ENCODE measurements around the gene DDX19B. TPM values are rescaled to one million over a fixed set of nuclear protein-coding genes. Genes with fewer than 3 reads are reported as not detected.
"Not testable (repeated sequence)": the region's sequence is repeated elsewhere in the genome, so short reads cannot be mapped to it uniquely, and the experiment has no call there.

DDX19B gene
- total RNA-seq, 1 experiment from 2014 or later = 36.3 TPM

- DNase-seq (ENCODE audit: low read depth) = not testable (repeated sequence)
These were observed 11.5 kb upstream of the DDX19B start for GRCh38 chr16:70287304-70287971.

DNA sequence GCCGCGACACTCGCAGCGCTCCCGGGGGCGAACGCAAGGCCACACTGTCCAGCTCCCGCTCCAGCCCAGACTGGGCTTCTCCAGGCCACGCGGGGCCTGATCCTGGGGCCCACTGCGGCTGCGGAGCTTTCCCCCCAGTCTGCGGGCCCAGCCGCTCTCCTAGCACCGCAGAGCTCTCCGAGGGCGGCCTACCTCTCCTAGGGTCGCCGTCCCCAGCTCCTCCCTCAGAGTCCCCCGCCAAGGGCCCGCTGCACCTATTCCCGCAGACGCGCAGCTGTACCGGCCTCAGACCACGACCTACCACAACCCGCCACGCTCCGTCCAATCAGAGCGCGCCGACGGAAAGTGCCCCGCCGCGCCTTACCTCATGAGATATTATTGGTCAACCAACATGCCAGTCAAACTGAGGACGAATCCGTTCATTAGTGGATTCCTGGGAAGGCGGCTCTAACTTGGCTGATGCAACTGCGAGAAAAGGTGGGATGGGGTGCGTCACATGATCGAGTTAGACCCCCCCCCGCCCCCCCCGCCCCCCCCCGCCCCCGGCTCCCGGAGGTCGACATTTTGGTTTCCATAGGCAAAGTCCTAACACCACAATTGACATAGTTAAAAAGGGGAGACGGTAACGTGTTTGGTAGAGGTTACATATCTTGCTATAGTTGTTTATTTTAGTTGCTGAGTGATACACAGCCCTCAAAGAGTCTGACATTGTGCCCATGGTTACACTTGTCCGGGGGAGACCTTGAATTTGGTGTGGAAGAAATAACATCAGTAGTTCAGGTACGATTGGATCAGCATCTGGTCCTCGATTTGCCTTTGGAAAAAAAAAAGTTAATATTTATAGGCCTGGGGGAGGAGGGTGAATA is 9.5 kb upstream of the DDX19B start, which contains the start of gene AARS1:
Gene AARS1 (minus strand): TSS at position 278 of the 866 bp plus-strand sequence. CDS start 6,743 bp downstream, outside the sequence.
- peak; percentile 99 for DNase-seq (ENCODE audit: low read depth)

DNA sequence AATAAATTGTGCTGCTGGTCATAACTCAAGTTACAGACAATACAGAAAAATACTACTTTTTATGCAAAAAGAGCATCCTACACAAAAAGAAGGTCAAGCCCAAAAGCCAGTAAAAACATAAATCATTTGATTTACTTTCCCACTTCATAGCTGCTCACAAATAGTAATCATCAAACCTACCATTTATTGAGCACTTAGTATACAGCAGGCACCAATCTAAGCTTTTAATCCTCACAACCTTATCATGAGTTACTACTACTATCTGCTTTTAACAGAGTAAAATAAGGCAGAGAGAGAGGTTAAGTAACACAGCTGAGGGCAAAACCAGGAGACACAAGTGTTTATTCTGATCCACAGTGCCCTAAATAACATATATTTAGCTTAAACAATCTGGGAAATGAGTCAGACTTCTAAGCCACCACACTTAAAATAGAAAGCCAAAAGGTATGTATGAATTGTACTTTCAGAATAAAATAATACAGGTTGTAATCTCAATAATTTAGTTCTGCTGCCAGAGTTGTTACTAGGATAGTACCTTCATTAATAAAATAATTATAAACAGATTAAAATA is 8.0 kb upstream of the DDX19B start:
- DNase-seq (ENCODE audit: low read depth) = no peak

DNA sequence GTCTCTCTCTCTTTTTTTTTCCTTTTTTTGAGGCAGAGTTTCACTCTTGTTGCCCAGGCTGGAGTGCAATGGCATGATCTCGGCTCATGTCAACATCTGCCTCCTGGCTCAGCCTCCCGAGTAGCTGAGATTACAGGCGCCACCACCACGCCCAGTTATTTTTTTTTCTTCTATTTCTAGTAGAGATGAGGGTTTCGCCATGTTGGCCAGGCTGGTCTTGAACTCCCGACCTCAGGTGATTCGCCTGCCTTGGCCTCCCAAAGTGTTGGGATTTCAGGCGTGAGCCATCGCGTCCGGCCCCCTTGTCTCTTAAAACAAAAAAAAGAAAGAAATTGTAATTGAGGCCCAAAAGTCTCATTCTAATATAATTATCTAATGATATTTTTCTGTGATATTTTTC is 6.8 kb upstream of the DDX19B start:
- DNase-seq (ENCODE audit: low read depth) = not testable (repeated sequence)

- DNase-seq (ENCODE audit: low read depth) = no peak
These were observed 4.5 kb upstream of the DDX19B start for GRCh38 chr16:70294385-70295025.

GRCh38 chr16:70295634-70296033 is 3.4 kb upstream of the DDX19B start:
- DNase-seq (ENCODE audit: low read depth) = no peak

GRCh38 chr16:70301121-70301520 is 2.1 kb downstream of the DDX19B start:
- DNase-seq (ENCODE audit: low read depth) = no peak

- DNase-seq (ENCODE audit: low read depth) = no peak
These were observed 3.8 kb downstream of the DDX19B start for GRCh38 chr16:70302745-70303144.

- no peak for DNase-seq (ENCODE audit: low read depth)
These were observed 6.0 kb downstream of the DDX19B start for GRCh38 chr16:70304892-70305448.

- no peak for DNase-seq (ENCODE audit: low read depth)
These were observed 7.9 kb downstream of the DDX19B start for GRCh38 chr16:70306880-70307279.

DNA sequence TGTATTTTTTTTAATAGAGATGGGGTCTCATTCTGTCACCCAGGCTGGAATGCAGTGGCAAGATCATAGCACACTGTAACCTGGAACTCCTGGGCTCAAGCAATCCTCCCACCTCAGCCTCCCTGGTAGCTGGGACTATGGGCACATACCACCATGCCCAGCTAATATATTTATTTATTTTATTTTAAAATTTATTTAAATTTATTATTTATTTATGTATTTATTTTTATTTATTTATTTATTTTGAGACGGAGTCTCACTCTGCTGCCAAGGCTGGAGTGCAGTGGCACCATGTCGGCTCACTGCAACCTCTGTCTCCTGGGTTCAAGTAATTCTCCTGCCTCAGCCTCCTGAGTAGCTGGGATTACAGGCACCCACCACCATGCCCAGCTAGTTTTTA is 8.7 kb downstream of the DDX19B start:
- not testable (repeated sequence) for DNase-seq (ENCODE audit: low read depth)

DNA sequence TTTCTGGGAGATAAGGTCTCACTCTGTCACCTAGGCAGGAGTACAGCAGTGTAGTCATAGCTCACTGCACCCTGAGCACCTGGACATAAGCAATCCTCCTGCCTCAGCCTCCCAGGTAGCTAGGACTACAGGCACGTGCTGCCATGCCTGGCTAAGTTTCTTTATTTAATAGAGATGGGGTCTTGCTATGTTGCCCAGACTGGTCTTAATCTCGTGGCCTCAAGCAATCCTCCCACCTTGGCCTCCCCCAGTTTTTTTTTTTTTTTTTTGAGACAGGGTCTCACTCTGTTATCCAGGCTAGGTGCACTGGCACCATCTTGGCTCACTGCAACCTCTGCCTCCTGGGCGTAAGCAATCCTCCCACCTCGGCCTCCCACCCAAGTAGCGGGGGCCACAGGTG is 21.1 kb downstream of the DDX19B start:
- DNase-seq (ENCODE audit: low read depth) = no peak

- no peak for DNase-seq (ENCODE audit: low read depth)
These were observed 26.2 kb downstream of the DDX19B start for GRCh38 chr16:70324998-70325747.

DNA sequence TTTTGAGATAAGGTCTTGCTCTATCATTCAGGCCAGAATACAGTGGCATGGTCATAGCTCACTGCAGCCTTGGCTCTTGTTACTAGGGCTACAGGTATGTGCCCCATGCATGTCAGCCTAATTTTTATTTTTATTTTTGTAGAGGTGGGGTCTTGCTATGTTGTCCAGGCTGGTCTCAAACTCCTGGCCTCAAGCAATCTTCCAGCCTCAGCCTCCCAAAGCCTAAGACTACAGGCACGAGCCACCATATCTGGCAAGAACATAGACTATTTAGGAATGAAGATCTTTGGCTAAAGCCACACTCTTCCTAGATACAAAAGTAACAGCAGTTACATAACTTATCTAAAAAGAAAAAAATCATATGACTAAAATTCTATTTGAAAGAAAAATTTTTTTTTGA is 32.1 kb downstream of the DDX19B start:
- DNase-seq (ENCODE audit: low read depth) = no peak

DNA sequence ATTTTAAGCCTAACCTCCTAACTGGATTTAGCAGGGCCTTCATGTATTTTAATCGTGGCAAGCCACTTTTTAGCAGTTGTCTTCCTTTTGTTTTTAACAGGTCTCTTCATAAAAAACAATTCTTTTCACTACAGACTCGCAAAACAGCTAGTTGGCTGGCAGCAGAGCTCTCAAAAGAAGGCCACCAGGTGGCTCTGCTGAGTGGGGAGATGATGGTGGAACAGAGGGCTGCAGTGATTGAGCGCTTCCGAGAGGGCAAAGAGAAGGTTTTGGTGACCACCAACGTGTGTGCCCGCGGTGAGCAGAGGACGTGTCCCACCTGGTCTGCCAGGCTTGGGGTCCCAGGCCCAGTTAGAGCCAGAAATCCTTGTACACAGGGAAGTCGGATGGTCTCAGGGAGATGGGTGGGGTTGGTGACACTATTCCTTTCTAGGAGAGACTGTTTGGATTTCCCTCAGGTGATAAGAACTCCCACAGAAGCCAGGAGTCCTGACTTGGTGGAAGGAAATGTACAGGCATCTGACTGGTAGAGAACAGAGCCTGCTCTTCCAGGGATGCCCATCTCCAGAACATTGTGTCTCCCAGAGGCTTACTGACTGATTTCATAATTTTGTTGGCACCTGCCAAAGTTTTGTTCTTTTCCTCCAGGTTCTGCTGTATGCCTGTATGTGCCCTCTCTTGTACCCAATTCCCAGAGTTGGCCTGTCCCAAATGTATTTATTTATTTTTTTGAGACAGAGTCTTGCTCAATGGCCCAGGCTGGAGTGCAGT is 32.8 kb downstream of the DDX19B start:
- DNase-seq (ENCODE audit: low read depth) = no peak

- not testable (repeated sequence) for DNase-seq (ENCODE audit: low read depth)
These were observed 33.7 kb downstream of the DDX19B start for GRCh38 chr16:70332728-70333127.

DNA sequence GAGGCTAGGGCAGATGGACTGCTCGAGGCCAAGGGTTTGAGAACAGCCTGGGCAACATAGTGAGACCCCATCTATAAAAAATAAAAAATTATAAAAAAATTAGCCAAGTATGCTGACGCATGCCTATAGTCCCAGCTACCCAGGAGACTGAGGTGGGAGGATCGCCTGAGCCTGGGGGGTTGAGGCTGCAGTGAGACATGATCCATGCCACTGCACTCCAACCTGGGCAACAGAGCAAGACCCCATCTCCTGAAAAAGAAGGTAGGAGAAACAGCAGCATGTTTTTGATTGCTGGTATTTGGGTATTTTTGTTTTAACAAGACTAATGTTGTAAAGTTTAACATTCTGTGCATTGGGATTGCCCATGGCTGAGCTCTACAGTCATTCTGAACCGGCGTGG is 38.8 kb downstream of the DDX19B start:
- no peak for DNase-seq (ENCODE audit: low read depth)

DNA sequence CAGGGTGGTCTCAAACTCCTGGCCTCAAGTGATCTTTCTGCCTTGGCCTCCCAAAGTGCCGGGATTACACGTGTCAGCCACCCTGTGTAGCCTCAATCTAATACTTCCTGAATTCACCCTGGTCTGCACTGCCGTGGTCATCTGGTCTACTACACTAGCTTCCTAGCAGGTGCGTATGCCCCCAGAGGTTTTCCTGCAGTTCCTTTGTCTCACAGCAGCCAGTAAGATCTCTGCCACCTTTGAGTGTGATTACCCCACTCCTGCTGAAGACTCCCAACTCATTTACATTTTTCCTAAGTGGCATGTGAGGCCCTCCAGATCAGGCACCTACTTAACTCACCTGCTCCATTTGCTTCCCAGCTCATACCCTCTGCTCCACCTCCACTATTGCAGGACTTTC is 42.6 kb downstream of the DDX19B start:
- no peak for DNase-seq (ENCODE audit: low read depth)

DNA sequence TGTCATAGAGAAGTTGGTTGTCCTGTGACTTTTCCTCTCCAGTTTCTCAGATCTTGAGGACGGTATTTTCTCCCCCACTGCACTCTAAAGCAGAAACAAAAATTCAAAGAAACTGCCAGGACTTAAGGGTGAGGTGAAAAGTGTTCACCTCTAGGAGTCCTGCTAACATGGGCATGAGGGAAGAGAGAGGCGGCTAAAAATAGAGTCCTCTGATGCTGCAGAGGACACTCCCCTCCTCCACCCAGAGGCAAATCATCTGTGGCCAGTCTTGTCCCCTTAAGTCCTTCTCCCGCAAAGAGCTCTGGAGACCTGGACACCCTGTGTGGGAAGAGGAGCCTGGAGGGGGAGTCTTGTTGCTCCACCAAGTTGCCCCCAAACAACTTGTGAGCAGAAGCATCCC is 43.0 kb downstream of the DDX19B start:
- DNase-seq (ENCODE audit: low read depth) = no peak

- DNase-seq (ENCODE audit: low read depth) = no peak
These were observed 46.9 kb downstream of the DDX19B start for GRCh38 chr16:70345840-70346239.
